GM12878 (cell line): ENCODE data around the gene ZNF425. TPM values are rescaled to one million over a fixed set of nuclear protein-coding genes. Genes with fewer than 3 reads are reported as not detected.

Experiments
- ATAC-seq: fragments of 200-7000 bp; cut with Tn5 transposase; 3 replicates; pipeline ENCODE4 v1.9.1; 2020; ENCODE audit warnings: mild to moderate bottlenecking, moderate library complexity
- BruUV-seq: library from RNA; stranded (reverse); fragments of 400-500 nt; replicated peaks from 2 replicates; lab custom pipeline; 2021; lab: Mats Ljungman, UMichigan
- CTCF ChIA-PET: fragments of 300-600 bp; sonication (Branson Sonifier 250); formaldehyde crosslinking; extraction: SDS; loops from one replicate; lab custom pipeline; 2021; ENCODE audit warnings: inconsistent platforms; lab: Yijun Ruan, JAX
- POLR2A ChIA-PET: fragments of 350-600 bp; formaldehyde crosslinking; extraction: SDS; loops from one replicate; lab custom pipeline; 2021; ENCODE audit warnings: inconsistent platforms; lab: Charles Lee
- RAD21 ChIA-PET: fragments of 300-600 bp; sonication (Branson Sonifier 250); formaldehyde crosslinking; loops from one replicate; lab custom pipeline; 2023; ENCODE audit warnings: antibody characterized with exemption; ENCODE audit not compliant: unreplicated experiment; lab: Charles Lee
- SMC1A ChIA-PET: fragments of 300-600 bp; sonication (Branson Sonifier 250); formaldehyde crosslinking; loops from one replicate; lab custom pipeline; 2023; ENCODE audit not compliant: unreplicated experiment, uncharacterized antibody; lab: Charles Lee
- DNase-seq: peaks from one replicate; pipeline ENCODE4 v3.0.0-alpha.2; 2011; ENCODE audit warnings: low read depth, low spot score
- FAIRE-seq: peaks from 3 replicates; lab custom pipeline; 2011; peaks lifted over from hg19 to GRCh38; lab: Jason Lieb, UNC
- H2AFZ ChIP-seq: 2 replicates; pipeline ENCODE4 v1.6.0; 2011; ENCODE audit warnings: low read depth, low read length, control low read depth; ENCODE audit not compliant: control insufficient read depth
- H3K27ac ChIP-seq: 2 replicates; pipeline ENCODE4 v1.5.1; 2011; ENCODE audit warnings: control low read depth; ENCODE audit not compliant: control insufficient read depth, insufficient read depth
- H3K27me3 ChIP-seq, 2 experiments: replicated peaks in 1 of 2; 2 replicates each; pipeline versions ENCODE4 v1.6.0 to v1.6.1; 2011; ENCODE audit warnings: low read length in 1 of 2; ENCODE audit not compliant: control insufficient read depth in 2 of 2, insufficient read depth in 2 of 2
- H3K36me3 ChIP-seq, 2 experiments: 2 replicates each; pipeline ENCODE4 v1.5.1; 2011; ENCODE audit warnings: low read length in 1 of 2; ENCODE audit not compliant: control insufficient read depth in 2 of 2, insufficient read depth in 2 of 2
- H3K4me1 ChIP-seq: 2 replicates; pipeline ENCODE4 v1.6.1; 2011; ENCODE audit warnings: mild to moderate bottlenecking, low read length, moderate library complexity, mixed read lengths; ENCODE audit not compliant: control insufficient read depth, insufficient read depth
- H3K4me2 ChIP-seq: 2 replicates; pipeline ENCODE4 v1.6.0; 2011; ENCODE audit warnings: control low read depth; ENCODE audit not compliant: control insufficient read depth, insufficient read depth
- H3K4me3 ChIP-seq: fragments of 200-600 bp; sonication (generic); 2 replicates; pipeline ENCODE4 v1.5.1; 2016
- H3K79me2 ChIP-seq: 2 replicates; pipeline ENCODE4 v1.6.0; 2011; ENCODE audit warnings: low read length; ENCODE audit not compliant: control insufficient read depth, insufficient read depth
- H3K9ac ChIP-seq: 2 replicates; pipeline ENCODE4 v1.8.0; 2011; ENCODE audit warnings: low read length, control low read depth, mixed read lengths; ENCODE audit not compliant: control insufficient read depth, insufficient read depth
- H3K9me3 ChIP-seq: replicated peaks from 3 replicates; pipeline ENCODE4 v1.5.1; 2011; ENCODE audit warnings: mild to moderate bottlenecking, low read length; ENCODE audit not compliant: control insufficient read depth, insufficient read depth
- H4K20me1 ChIP-seq: 2 replicates; pipeline ENCODE4 v1.6.0; 2011; ENCODE audit not compliant: control insufficient read depth, insufficient read depth
- BHLHE40 ChIP-seq, 2 experiments: fragments of 450-650 bp in 1 of 2; IDR thresholded peaks; 2 replicates each; pipeline ENCODE4 v1.6.1; 2011 to 2017; ENCODE audit warnings: low read depth in 2 of 2, borderline replicate concordance in 1 of 2, improper control_type of control experiment in 1 of 2, low read length in 1 of 2, mild to moderate bottlenecking in 1 of 2
- CBX5 ChIP-seq: sonication (generic); IDR thresholded peaks from 2 replicates; pipeline ENCODE4 v1.6.1; 2016; ENCODE audit warnings: low read depth, moderate library complexity, mild to moderate bottlenecking, inconsistent platforms
- CHD2 ChIP-seq: IDR thresholded peaks from 2 replicates; pipeline ENCODE4 v1.6.1; 2011; ENCODE audit warnings: low read depth, low read length, improper control_type of control experiment, borderline replicate concordance
- CREB1 ChIP-seq: IDR thresholded peaks from 2 replicates; pipeline ENCODE4 v1.6.1; 2012; ENCODE audit warnings: low read depth, mild to moderate bottlenecking, inconsistent platforms
- IKZF2 ChIP-seq, 2 experiments: fragments of 450-650 bp; IDR thresholded peaks; 2 replicates each; pipeline ENCODE4 v1.6.1; 2017; ENCODE audit warnings: mild to moderate bottlenecking in 2 of 2, moderate library complexity in 2 of 2
- MXI1 ChIP-seq: fragments of 150-350 bp; IDR thresholded peaks from 2 replicates; pipeline ENCODE4 v1.6.1; 2011; ENCODE audit warnings: low read depth, mild to moderate bottlenecking, inconsistent platforms, low read length, improper control_type of control experiment
- NFIC ChIP-seq: IDR thresholded peaks from 2 replicates; pipeline ENCODE4 v1.6.1; 2012; ENCODE audit warnings: low read depth, mild to moderate bottlenecking, inconsistent platforms, low read length, moderate library complexity
- NR2C2 ChIP-seq: IDR thresholded peaks from 2 replicates; pipeline ENCODE4 v1.6.1; 2011; ENCODE audit warnings: borderline replicate concordance, low read depth; ENCODE audit not compliant: control insufficient read depth, insufficient read length
- PML ChIP-seq: IDR thresholded peaks from 2 replicates; pipeline ENCODE4 v1.6.1; 2012; ENCODE audit warnings: low read length, inconsistent platforms
- PRDM15 ChIP-seq: fragments of 450-650 bp; formaldehyde crosslinking; IDR thresholded peaks from 2 replicates; pipeline ENCODE4 v1.4.0; 2020; ENCODE audit warnings: mild to moderate bottlenecking, moderate library complexity
- SMAD5 ChIP-seq: IDR thresholded peaks from 2 replicates; pipeline ENCODE4 v1.6.1; 2016; ENCODE audit warnings: antibody characterized with exemption, low read depth
- SMARCA5 ChIP-seq: fragments of 450-650 bp; IDR thresholded peaks from 2 replicates; pipeline ENCODE4 v1.6.1; 2017; ENCODE audit warnings: mild to moderate bottlenecking
- TCF3 ChIP-seq: IDR thresholded peaks from 2 replicates; pipeline ENCODE4 v1.6.1; 2012; ENCODE audit warnings: low read depth, mild to moderate bottlenecking, low read length, borderline replicate concordance; ENCODE audit not compliant: insufficient read depth
- WGBS: methylation state at CpG from one replicate; pipeline ENCODE4 v1.1.6; 2016; ENCODE audit warnings: low lambda C conversion rate; ENCODE audit not compliant: insufficient replicate concordance, insufficient coverage; ENCODE audit errors: missing lambda C conversion rate; 5-methylcytosine and 5-hydroxymethylcytosine counted together
- in situ Hi-C: fragments of 300-500 bp; cut with MboI; formaldehyde crosslinking; loops from 9 replicates; pipeline ENCODE4 v1.14.3; 2018; ENCODE audit warnings: mixed read lengths
- intact Hi-C: fragments of 100-400 bp; cut with micrococcal nuclease; formaldehyde crosslinking; loops from one replicate; pipeline ENCODE4 v1.14.2; 2022; ENCODE audit not compliant: unreplicated experiment
- polyA plus RNA-seq, 11 experiments: library from polyadenylated mRNA; depleted of rRNA in 4 of 11; unstranded in 6 of 11; stranded (reverse) in 5 of 11; fragments of >200 nt; fragmentation: Nextera tagmentation in 4 of 11; fragmentation: Illumina TruSeq in 1 of 11; extraction: Ambion mirVana in 4 of 11; extraction: Trizol in 1 of 11; gene quantifications; 1 replicate in 1 of 11; 2 replicates in 10 of 11; pipeline versions ENCODE4 v1.2.1 to v1.2.3, GENCODE V29; 2011 to 2016; ENCODE audit warnings: inconsistent platforms in 2 of 11, missing spikeins in 2 of 11, low read depth in 1 of 11
- total RNA-seq, 4 experiments: library from RNA; depleted of rRNA in 3 of 4; stranded (reverse); fragments of >200 nt in 3 of 4; fragmentation: Illumina TruSeq in 1 of 4; extraction: Trizol in 1 of 4; gene quantifications; 2 replicates each; pipeline versions ENCODE4 v1.2.1 to v1.2.3, GENCODE V29; 2013 to 2021

Gene ZNF425
- total and polyA plus RNA-seq, 10 of the 15 experiments (the other 5 are each of a cell fraction or from before 2014, with no cell fraction given), result 0.19 to 1.8 (median 0.91) TPM

GRCh38 chr7:149172534-149172920 lies 46.4 kb upstream of the ZNF425 start (continued):
- TF ChIP-seq SMARCA5, result no peak
- TF ChIP-seq BHLHE40 (IDR thresholded peaks at IDR 0.05; ENCODE audit: borderline replicate concordance in 1 of 2, low read depth in 2 of 2, low read length in 1 of 2), result no peak
- no peak for TF ChIP-seq TCF3
- no peak for TF ChIP-seq CREB1

DNA sequence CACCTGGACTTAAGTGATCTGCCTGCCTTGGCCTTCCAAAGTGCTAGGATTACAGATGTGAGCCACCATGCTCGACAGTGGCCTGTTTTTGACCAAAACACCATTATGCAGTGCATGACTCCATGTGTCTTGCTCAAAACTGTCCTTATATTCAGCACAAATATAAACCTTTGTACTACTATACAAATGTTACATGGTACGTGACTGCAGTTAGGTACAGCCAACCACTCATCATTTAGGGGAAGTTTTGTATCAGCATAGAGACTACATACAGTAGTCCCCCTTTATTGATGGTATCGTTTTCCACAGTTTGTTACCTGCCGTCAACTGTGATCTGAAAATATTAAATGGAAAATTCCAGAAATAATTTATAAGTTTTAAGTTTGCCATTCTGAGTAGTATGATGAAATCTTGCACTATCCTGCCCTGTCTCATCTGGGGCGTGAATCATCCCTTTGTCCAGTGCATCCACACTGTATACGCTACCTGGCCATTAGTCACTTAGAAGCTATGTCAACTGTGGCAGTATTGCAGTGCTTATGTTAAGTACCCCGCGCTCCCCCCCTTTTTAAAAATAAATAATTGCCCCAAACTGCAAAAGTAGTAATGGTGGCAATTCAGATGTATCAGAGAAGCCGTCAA lies 45.9 kb upstream of the ZNF425 start:
- intact Hi-C loops, result no loop called here
- H3K4me2 ChIP-seq, result no peak overlapping the region
- CTCF ChIA-PET, result interaction anchor here (0.5 kb wide), 1 partner anchor 145 kb away, joined by 4 read pairs; no protein-coding TSS in a partner anchor

More for the DNA sequence above, 45.9 kb upstream of the ZNF425 start:
- TF ChIP-seq CBX5 (no peak), MXI1 (no peak), CHD2 (no peak), IKZF2 (IDR thresholded peaks at IDR 0.05) (no peak), NFIC (no peak), PML (no peak), PRDM15 (CRISPR knock-in tag) (no peak), NR2C2 (no peak), SMAD5 (no peak)
- no peaks in the 10 kb centered on the region for H3K27me3 ChIP-seq
- H2AFZ ChIP-seq, result no peak overlapping the region
- no peak overlapping the region for H3K9ac ChIP-seq
- ChIA-PET SMC1A (no interaction called here), RAD21 (interaction anchor here (0.8 kb wide), 1 partner anchor 13 kb away, joined by 3 read pairs; no protein-coding TSS in a partner anchor), POLR2A (no interaction called here)
- H3K9me3 ChIP-seq, result no peaks in the 10 kb centered on the region
- WGBS, result 88% methylated on average over 9 of the region's 9 CpGs
- BruUV-seq, result no TSS peak
- no peaks in the 10 kb centered on the region for H4K20me1 ChIP-seq
- no peak for DNase-seq
- H3K4me3 ChIP-seq, result no peak overlapping the region
- no peak overlapping the region for H3K27ac ChIP-seq
- H3K4me1 ChIP-seq, result no peaks in the 10 kb centered on the region
- FAIRE-seq, result no peak
- ATAC-seq, result no peak
- in situ Hi-C loops, result no loop called here
- H3K36me3 ChIP-seq, result peaks cover 9 to 24% of the 10 kb centered on the region in 2 experiments
- H3K79me2 ChIP-seq, result no peaks in the 10 kb centered on the region
